Neural cell (in vitro differentiated cells): ENCODE measurements around the gene CCDC106. TPM values are rescaled to one million over a fixed set of nuclear protein-coding genes. Genes with fewer than 3 reads are reported as not detected.

Experiments used
- H2AFZ ChIP-seq: fragments of 200-600, 300-800 bp; sonication (generic), shearing (Covaris generic); 2 replicates; pipeline ENCODE4 v1.6.0; 2014; ENCODE audit warnings: low read depth, mild to moderate bottlenecking, antibody characterized with exemption, low read length, moderate library complexity
- H3F3A ChIP-seq: fragments of 200-600 bp; shearing (Covaris generic); 2 replicates; pipeline ENCODE4 v1.6.1; 2016; ENCODE audit warnings: mild to moderate bottlenecking, moderate library complexity, mixed read lengths, antibody characterized with exemption, low read length; ENCODE audit not compliant: insufficient read depth, poor library complexity, severe bottlenecking
- H3K27ac ChIP-seq: fragments of 200-600, 300-800 bp; sonication (generic), shearing (Covaris generic); 2 replicates; pipeline ENCODE4 v1.5.1; 2014; ENCODE audit warnings: mild to moderate bottlenecking, low read length, moderate library complexity
- H3K27me3 ChIP-seq: fragments of 300-800, 200-600 bp; sonication (generic), shearing (Covaris generic); 2 replicates; pipeline ENCODE4 v1.6.0; 2014; ENCODE audit warnings: mild to moderate bottlenecking, low read depth, low read length, moderate library complexity; ENCODE audit not compliant: insufficient read depth
- H3K36me3 ChIP-seq: fragments of 300-800, 200-600 bp; sonication (generic), shearing (Covaris generic); 2 replicates; pipeline ENCODE4 v1.5.1; 2014; ENCODE audit warnings: mild to moderate bottlenecking, antibody characterized with exemption, low read length, moderate library complexity; ENCODE audit not compliant: insufficient read depth
- H3K4me2 ChIP-seq: fragments of 300-800, 200-600 bp; sonication (generic), shearing (Covaris generic); 2 replicates; pipeline ENCODE4 v1.6.0; 2014; ENCODE audit warnings: mild to moderate bottlenecking, low read length
- H3K4me3 ChIP-seq: fragments of 300-800, 200-600 bp; sonication (generic), shearing (Covaris generic); 2 replicates; pipeline ENCODE4 v1.5.1; 2014; ENCODE audit warnings: mild to moderate bottlenecking, low read length, moderate library complexity
- H3K79me2 ChIP-seq: fragments of 200-600 bp; shearing (Covaris generic); replicated peaks from 2 replicates; pipeline ENCODE4 v1.6.0; 2014; ENCODE audit warnings: mild to moderate bottlenecking, low read length, moderate library complexity; ENCODE audit not compliant: insufficient read depth
- H3K9ac ChIP-seq: fragments of 300-800, 200-600 bp; sonication (generic), shearing (Covaris generic); 2 replicates; pipeline ENCODE4 v1.6.1; 2016; ENCODE audit warnings: mild to moderate bottlenecking, low read length, mixed read lengths
- H3K9me2 ChIP-seq: fragments of 200-600 bp; shearing (Covaris generic); 2 replicates; pipeline ENCODE4 v1.6.1; 2016; ENCODE audit warnings: mild to moderate bottlenecking, low read length, mixed read lengths; ENCODE audit not compliant: insufficient read depth
- H3K9me3 ChIP-seq: fragments of 200-600, 300-800 bp; sonication (generic), shearing (Covaris generic); 2 replicates; pipeline ENCODE4 v1.6.1; 2016; ENCODE audit warnings: mild to moderate bottlenecking, mixed run types, low read length, moderate library complexity, mixed read lengths
- H4K20me1 ChIP-seq: fragments of 200-600 bp; shearing (Covaris generic); 2 replicates; pipeline ENCODE4 v1.6.1; 2016; ENCODE audit warnings: mild to moderate bottlenecking, mixed run types; ENCODE audit not compliant: insufficient read depth
- EP300 ChIP-seq: fragments of 450-650 bp; conservative IDR thresholded peaks from 2 replicates; pipeline ENCODE4 v1.6.1; 2014; ENCODE audit warnings: antibody characterized with exemption, mild to moderate bottlenecking, moderate library complexity; ENCODE audit not compliant: poor library complexity, severe bottlenecking
- EZH2 ChIP-seq: fragments of 200-600, 300-800 bp; shearing (Covaris generic), sonication (generic); IDR thresholded peaks from 2 replicates; pipeline ENCODE4 v1.6.1; 2014; ENCODE audit warnings: antibody characterized with exemption, low read length, borderline replicate concordance, mild to moderate bottlenecking; ENCODE audit not compliant: insufficient read depth, poor library complexity, severe bottlenecking
- MXI1 ChIP-seq: fragments of 450-650 bp; conservative IDR thresholded peaks from 2 replicates; pipeline ENCODE4 v1.6.1; 2014; ENCODE audit warnings: antibody characterized with exemption, mild to moderate bottlenecking; ENCODE audit not compliant: poor library complexity, severe bottlenecking
- POLR2AphosphoS5 ChIP-seq: IDR thresholded peaks from 2 replicates; pipeline ENCODE4 v1.6.1; 2012
- RAD21 ChIP-seq: fragments of 450-650 bp; conservative IDR thresholded peaks from 2 replicates; pipeline ENCODE4 v1.6.1; 2014; ENCODE audit warnings: antibody characterized with exemption, mild to moderate bottlenecking, moderate library complexity
- SMC3 ChIP-seq: fragments of 450-650 bp; conservative IDR thresholded peaks from 2 replicates; pipeline ENCODE4 v1.6.1; 2014; ENCODE audit warnings: antibody characterized with exemption, mild to moderate bottlenecking, moderate library complexity; ENCODE audit not compliant: poor library complexity
- TAF1 ChIP-seq: IDR thresholded peaks from 2 replicates; pipeline ENCODE4 v1.6.1; 2012; ENCODE audit warnings: low read depth
- polyA plus RNA-seq: library from polyadenylated mRNA; depleted of rRNA; stranded (reverse); fragments of >200 nt; gene quantifications from 2 replicates; pipeline ENCODE4 v1.2.3, GENCODE V29; 2014
- TF ChIP-seq, protein P1 (sequence below): fragments of 450-650 bp; IDR thresholded peaks from 2 replicates; pipeline ENCODE4 v1.5.1; 2014; ENCODE audit warnings: antibody characterized with exemption, mild to moderate bottlenecking, moderate library complexity; ENCODE audit not compliant: poor library complexity, severe bottlenecking
- TF ChIP-seq, protein P2 (sequence below): IDR thresholded peaks from 2 replicates; pipeline ENCODE4 v1.6.1; 2012; ENCODE audit warnings: borderline replicate concordance

The CCDC106 gene
- polyA plus RNA-seq, 1 donor from 2014 or later: 33.8 TPM

DNA sequence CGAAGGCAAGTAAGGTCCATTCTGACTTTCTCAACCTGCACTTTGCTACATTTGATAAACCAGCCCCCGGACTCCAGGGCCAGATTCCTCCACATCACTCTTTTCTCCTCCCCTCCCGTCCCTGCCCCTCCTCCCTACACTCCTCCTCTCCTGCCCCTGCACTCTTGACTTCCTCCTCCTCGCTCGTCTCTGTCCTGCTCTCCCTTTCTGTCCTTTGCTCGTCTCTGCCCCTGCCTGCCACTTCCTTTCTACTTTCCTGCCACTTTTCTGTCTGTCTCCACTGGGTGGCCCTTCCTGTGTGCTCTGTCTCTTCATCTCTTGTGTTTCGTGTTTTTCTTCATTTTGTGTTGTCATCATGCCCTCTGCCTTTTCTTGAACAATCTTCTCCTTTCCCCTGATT lies 13.8 kb downstream of the CCDC106 start:
- Histone ChIP-seq H3K9me3 (no peaks in the 10 kb centered on the region), H3K27ac (no peak overlapping the region), H3K9ac (no peak overlapping the region), H3K27me3 (no peaks in the 10 kb centered on the region), H4K20me1 (peaks cover 35% of the 10 kb centered on the region), H3K36me3 (no peaks in the 10 kb centered on the region), H3F3A (no peaks in the 10 kb centered on the region), H3K4me3 (no peak overlapping the region), H2AFZ (no peak overlapping the region), H3K4me2 (no peak overlapping the region), H3K9me2 (no peaks in the 10 kb centered on the region), H3K79me2 (peaks cover 36% of the 10 kb centered on the region)
- TF ChIP-seq, protein P1, sequence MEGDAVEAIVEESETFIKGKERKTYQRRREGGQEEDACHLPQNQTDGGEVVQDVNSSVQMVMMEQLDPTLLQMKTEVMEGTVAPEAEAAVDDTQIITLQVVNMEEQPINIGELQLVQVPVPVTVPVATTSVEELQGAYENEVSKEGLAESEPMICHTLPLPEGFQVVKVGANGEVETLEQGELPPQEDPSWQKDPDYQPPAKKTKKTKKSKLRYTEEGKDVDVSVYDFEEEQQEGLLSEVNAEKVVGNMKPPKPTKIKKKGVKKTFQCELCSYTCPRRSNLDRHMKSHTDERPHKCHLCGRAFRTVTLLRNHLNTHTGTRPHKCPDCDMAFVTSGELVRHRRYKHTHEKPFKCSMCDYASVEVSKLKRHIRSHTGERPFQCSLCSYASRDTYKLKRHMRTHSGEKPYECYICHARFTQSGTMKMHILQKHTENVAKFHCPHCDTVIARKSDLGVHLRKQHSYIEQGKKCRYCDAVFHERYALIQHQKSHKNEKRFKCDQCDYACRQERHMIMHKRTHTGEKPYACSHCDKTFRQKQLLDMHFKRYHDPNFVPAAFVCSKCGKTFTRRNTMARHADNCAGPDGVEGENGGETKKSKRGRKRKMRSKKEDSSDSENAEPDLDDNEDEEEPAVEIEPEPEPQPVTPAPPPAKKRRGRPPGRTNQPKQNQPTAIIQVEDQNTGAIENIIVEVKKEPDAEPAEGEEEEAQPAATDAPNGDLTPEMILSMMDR: no peak
- TF ChIP-seq EP300: no peak
- TF ChIP-seq, protein P2, sequence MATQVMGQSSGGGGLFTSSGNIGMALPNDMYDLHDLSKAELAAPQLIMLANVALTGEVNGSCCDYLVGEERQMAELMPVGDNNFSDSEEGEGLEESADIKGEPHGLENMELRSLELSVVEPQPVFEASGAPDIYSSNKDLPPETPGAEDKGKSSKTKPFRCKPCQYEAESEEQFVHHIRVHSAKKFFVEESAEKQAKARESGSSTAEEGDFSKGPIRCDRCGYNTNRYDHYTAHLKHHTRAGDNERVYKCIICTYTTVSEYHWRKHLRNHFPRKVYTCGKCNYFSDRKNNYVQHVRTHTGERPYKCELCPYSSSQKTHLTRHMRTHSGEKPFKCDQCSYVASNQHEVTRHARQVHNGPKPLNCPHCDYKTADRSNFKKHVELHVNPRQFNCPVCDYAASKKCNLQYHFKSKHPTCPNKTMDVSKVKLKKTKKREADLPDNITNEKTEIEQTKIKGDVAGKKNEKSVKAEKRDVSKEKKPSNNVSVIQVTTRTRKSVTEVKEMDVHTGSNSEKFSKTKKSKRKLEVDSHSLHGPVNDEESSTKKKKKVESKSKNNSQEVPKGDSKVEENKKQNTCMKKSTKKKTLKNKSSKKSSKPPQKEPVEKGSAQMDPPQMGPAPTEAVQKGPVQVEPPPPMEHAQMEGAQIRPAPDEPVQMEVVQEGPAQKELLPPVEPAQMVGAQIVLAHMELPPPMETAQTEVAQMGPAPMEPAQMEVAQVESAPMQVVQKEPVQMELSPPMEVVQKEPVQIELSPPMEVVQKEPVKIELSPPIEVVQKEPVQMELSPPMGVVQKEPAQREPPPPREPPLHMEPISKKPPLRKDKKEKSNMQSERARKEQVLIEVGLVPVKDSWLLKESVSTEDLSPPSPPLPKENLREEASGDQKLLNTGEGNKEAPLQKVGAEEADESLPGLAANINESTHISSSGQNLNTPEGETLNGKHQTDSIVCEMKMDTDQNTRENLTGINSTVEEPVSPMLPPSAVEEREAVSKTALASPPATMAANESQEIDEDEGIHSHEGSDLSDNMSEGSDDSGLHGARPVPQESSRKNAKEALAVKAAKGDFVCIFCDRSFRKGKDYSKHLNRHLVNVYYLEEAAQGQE: no peak
- no peak for TF ChIP-seq MXI1
- no peak for TF ChIP-seq TAF1
- TF ChIP-seq RAD21: no peak
- TF ChIP-seq EZH2: no peak
- TF ChIP-seq POLR2AphosphoS5: no peak
- no peak for TF ChIP-seq SMC3

DNA sequence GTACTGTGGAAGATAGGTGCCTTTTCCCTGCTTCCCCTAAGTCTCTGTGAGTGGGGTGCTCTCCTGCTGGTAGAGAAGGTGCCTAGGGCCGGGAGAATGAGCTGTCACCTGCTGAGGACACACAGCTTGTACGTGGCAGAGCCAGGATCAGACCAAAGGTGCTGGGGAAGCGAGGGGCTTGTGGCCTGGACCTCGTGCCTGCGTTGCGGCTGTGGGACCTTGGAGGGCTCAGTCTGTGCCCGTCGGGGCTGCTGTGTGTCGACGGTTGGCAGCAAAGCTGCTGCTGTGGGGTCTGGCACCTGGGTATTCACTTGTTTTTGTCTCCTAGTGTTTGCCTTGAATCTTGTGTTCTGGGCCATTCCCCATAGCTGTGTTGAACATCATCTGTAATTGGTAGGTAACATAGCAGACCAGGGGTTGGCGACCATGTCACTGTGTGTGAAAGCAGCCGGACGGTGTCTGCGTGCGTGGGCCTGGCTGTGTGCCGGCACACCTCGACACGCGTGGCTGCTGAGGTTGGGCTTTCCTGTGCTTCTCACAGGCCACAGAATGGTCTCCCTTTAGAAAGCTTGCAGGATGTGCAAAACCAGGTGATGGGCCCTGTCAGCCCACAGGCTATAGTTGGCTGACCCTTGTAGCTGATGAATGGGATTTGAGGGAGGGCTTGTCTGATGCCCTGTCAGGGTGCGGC lies 16.0 kb downstream of the CCDC106 start:
- no peaks in the 10 kb centered on the region for H3K27me3 ChIP-seq
- no peaks in the 10 kb centered on the region for H3K9me3 ChIP-seq
- no peak for TF ChIP-seq SMC3
- H3K9me2 ChIP-seq: no peaks in the 10 kb centered on the region
- H3K9ac ChIP-seq: no peak overlapping the region
- peaks cover 18% of the 10 kb centered on the region for H4K20me1 ChIP-seq
- no peak overlapping the region for H3K4me2 ChIP-seq
- H3K36me3 ChIP-seq: no peaks in the 10 kb centered on the region
- H3K79me2 ChIP-seq: peaks cover 15% of the 10 kb centered on the region
- no peak overlapping the region for H2AFZ ChIP-seq
- H3K4me3 ChIP-seq: no peak overlapping the region
- H3K27ac ChIP-seq: no peak overlapping the region
- H3F3A ChIP-seq: no peaks in the 10 kb centered on the region
